ENCODE measurements around the gene SGPL1.

GRCh38 chr10:70907637-70908405 lies 92.1 kb downstream of the SGPL1 start:
- TF ChIP-seq CTCF (IDR thresholded peaks at IDR 0.05; ENCODE audit: insufficient read depth, low read length) (no peak), REST (IDR thresholded peaks at IDR 0.05; ENCODE audit: insufficient replicate concordance, low read depth) (no peak), POLR2AphosphoS5 (IDR thresholded peaks at IDR 0.05; ENCODE audit: low read depth) (no peak), SPI1 (IDR thresholded peaks at IDR 0.05; ENCODE audit: borderline replicate concordance, low read depth) (no peak)
